HG03045 (cell line): ENCODE results near the gene FKBP11.
"Not testable (repeated sequence)": the region's sequence is repeated elsewhere in the genome, so short reads cannot be mapped to it uniquely, and the experiment has no call there.

Experiments used
- ATAC-seq: cut with Tn5 transposase; IDR thresholded peaks from one replicate; pipeline ENCODE4 v1.9.1; 2021; ENCODE audit warnings: mild to moderate bottlenecking, moderate library complexity; ENCODE audit not compliant: unreplicated experiment

Gene FKBP11

DNA sequence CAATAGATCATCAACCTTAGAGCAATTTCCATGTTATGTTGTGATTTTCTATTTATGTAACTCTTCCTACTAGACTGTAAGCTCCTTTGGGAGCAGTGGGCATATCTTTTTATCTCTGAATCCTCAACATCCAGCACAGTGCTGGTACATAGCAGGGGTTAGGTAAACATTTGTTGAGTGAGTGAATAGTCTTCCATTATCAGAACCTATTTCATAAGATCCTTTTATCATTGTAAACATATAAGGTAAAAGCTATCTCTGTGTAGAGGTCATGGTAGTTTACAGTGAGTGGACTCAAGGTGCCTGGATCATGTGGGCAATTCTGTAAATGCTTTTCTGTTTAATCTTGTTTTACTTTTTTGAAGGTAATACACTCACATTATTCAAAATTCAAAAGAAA lies 15.1 kb downstream of the FKBP11 start:
- ATAC-seq = no peak

DNA sequence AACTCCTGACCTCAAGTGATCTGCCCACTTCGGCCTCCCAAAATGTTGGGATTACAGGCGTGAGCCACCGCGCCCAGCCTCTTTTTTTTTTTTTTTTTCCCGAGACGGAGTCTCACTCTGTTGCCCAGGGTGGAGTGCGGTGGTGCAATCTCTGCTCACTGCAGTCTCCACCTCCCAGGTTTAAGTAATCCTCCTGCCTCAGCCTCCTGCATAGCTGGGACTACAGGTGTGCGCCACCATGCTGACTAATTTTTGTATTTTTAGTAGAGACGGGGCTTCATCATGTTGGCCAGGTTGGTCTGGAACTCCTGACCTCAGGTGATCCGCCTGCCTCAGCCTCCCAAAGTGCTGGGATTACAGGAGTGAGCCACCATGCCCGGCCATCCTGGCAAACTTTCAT lies 15.6 kb downstream of the FKBP11 start:
- ATAC-seq = not testable (repeated sequence)

DNA sequence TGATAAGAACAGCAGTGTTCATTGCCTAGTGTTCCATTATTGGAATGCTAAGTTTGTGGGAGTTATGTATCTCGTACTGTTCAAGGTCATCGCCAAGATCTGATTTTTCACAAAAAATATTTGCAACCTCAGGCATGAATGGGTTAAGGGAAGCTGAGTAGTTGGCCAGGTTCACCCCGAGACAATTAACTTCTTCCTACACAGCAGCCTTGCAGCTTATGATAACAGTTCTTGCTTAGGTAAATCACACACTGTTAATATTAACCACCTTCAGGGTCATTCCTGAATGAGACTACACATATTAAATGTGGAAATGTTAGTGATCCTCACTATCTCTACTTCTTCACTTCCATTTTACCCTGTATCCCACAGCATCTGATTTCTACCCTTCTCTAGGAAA lies 18.0 kb downstream of the FKBP11 start:
- ATAC-seq = no peak

DNA sequence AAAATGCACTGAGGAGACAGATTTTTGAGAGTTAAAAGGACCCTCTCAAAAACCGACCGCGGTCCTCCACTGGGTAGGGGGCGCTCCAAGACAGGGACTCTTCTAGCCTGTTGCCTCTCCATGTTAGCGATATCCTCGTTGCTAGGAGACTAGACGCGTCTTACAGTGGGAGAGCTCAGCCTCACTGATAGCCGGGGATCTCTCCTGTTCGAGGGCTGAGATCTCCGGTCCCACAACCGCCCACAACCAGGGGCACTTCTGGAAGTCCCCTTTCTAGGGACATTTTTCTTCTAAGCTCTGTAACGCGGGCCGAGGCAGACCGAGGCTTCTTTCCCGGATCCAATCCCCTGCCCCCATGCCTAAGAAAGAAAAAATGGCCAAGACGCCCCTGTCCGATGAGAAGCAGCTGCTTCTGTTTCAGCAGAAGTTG lies 21.3 kb downstream of the FKBP11 start:
- ATAC-seq = peak; percentile 76

DNA sequence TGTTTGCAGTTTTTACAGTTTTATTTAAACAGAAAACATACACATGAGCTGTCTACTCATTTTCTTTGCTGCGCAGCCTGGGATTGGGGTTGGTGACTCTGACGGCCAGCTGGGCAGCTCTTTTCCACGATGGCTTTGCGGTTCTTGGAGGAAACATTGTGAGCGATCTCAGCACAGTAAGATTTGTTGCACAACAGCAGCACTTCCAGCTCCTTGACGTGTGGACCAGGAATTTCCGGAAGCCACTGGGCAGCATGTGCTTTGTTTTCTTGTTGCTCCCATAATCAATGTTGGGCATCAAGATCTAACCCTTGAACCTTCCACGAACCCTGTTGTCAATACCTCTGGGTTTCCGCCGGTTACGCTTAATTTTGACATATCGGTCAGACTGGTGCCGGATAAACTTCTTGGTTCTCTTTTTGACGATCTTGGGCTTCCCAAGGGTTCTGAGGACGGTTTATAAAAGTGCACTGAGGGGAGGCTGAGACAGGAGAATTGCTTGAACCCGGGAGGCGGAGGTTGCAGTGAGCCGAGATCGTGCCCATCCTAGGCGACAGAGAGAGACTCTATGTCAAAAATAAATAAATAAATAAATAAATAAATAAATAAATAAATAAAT lies 21.8 kb downstream of the FKBP11 start:
- ATAC-seq = no peak

DNA sequence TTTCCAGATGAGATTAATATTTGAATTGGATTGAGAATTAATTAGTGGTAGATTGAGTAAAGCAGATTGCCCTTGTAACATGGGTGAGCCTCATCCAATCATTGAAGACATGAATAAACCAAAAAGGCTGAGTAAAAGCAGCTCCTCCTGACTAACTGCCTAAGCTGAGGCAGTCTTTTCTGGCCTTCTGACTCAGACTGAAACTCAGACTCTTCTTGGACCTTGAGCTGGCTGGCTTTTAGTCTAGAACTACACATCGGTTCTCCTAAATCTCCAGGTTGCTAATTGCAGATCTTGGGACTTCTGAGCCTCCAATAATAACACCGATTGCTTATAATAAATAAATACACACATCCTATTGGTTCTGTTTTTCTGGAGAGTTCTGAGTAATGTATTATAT lies 24.0 kb downstream of the FKBP11 start:
- no peak for ATAC-seq

DNA sequence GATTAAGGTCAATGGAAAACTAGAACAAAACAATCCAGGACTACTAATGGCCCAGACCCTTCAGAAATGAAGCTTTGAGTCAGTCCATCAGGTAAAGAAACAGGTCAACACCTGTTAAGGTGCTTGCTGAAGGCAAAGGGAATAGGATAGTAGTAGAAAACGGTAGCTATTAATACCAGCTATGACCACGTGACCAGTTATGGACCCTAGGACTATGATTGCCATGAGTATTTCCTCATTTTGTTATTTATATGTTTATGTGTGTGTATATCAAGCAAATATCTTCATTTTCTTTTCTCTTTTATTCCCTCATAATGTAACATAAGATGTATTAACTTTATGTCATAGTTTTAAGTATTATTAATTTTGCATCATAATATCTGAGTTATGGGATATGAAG lies 25.6 kb downstream of the FKBP11 start:
- no peak for ATAC-seq

DNA sequence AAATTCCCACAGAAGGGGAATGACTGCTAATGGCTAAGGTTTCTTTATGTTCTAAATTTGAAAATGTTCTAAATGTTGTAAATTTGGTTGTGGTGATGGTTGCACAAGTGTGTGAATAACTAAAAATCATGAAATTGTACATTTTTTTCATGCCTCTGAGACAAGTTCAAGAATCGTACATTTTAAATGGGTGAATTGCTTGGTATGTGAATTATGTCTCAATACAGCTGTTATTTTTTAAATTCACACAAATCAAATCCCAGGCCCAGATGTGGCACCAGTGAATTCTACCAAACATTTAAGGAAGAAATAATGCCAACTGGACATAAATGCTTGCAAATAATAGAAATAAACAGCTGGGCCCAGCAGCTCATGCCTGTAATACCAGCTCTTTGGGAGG lies 31.0 kb downstream of the FKBP11 start:
- no peak for ATAC-seq

DNA sequence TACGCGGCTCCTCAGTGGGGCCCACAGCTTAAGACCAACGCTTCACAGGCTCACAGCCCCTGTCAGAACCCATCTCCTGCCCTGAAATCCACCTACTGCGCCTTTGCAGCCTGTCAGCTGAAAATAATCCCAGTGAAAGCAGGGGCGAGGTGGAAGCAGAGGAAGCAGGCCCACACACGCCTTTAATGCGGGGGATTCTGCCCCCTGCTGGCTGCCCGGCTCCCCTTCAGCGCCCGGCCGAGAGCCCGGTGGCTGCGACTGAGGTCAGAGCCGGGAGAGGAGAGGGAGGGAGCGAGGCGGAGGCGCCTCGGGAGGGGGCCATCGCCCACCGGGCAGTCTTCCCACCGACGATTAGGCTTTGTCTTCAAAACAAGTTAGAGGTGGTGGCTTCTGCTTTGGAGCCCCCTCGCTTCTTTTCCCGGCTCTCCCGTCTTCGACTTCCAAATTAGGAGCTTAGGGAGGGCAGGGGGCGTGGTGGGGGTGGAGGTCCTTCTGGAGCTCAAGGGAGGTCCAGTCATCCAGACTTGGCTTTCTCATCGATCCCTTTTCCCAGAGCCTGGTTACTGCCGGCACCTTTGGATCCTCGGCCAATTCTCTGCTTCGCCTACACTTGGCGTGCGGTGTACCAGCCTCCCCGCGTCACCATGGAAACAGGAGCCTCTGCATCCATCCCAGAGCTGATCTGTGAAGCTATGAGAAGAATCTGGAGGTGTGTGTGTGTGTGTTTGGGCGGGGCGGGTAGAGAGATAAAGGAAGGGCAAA lies 34.5 kb downstream of the FKBP11 start:
- peak; percentile 72 for ATAC-seq

DNA sequence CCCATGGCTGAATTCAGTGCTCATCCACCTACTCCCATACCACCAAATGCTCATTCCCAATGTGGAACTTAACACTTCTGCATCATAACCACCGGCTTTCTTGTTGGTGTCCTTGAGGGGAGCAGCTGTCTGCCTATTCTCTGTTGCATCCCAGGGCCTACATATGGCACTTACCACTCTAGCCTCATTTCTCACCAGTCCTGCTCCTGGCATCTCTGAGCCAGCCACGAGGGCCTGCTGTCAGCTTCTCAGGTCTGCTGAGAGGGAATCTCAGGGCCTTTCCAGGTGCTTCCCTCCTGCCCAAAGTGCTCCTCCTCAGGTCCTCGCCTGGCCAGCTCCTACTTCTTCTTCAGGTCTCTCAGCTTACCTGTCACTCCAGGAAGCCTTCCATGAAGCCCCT lies 35.6 kb downstream of the FKBP11 start:
- no peak for ATAC-seq

DNA sequence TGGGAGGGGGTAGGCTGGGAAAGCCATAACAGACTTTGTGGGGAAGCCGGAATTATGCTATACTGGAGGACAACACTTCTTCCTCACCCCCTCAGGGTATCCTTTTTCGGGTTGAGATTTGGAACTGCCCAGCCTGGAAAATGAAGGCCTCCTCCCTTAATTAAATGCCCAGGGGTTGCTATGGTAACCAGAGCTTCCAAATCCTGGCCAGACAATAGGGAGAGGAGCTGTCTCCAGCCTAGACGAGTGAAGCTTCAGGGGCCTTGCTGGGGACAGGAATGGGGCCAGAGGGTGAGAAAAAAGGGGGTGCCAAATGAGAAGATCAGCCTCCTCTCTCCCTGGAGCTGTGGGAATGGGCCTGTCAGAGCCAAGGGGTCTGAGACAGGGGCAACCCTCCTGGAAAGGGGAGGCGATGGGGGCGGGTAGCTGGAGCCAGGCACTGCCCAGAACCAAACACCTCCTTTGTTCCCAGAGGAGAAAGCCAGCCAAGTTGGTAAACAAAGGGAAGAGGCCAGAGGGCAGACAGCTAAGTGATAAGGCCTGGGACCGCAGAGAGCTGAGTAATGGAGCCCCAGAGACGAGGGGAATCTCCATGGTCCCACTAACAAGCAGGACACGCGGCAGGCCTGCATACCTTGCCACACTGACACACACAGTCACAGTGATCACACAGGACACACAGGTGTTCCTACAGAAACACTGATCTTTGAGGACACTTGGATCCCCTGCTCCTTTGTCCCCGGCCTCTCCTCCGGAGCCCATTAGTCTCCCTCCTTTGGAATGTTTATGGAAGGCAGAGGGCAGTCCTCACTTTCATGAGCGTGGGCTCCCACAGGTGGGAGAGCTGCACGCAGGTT lies 41.8 kb downstream of the FKBP11 start:
- no peak for ATAC-seq

DNA sequence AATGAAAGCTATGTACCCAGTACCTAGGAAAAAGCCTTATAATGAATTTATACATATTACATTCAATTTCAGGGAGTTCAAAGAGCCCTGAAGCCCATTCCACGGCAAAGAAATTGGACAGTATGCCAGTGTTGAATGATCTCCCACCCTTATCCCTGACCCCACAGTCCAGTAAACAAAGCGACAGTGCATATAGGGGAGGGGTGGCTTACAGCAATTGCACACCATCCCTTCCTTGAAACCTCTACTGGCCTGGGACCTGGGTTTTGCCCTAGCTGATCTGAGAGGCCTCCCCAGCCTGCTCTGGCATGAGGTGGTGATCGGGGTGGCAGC lies 42.4 kb downstream of the FKBP11 start:
- ATAC-seq = no peak

DNA sequence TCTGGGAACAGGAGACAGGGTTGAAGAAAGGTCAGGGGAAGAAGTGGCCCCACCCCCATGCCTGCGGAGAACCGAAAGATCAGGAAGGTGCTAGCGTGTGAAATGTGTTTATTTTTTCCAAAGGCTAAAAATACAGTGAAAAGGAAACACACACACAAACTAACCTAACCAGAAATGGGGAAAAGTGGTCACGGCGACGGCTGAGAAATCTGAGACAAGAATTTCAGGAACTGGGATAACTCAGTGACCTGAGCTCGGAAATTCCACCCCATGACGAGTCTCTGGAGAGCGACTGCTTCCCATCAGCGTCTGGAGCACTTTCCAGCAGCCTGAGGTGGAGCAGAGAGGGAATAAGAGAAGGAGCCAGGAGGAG lies 43.0 kb downstream of the FKBP11 start:
- ATAC-seq = no peak

DNA sequence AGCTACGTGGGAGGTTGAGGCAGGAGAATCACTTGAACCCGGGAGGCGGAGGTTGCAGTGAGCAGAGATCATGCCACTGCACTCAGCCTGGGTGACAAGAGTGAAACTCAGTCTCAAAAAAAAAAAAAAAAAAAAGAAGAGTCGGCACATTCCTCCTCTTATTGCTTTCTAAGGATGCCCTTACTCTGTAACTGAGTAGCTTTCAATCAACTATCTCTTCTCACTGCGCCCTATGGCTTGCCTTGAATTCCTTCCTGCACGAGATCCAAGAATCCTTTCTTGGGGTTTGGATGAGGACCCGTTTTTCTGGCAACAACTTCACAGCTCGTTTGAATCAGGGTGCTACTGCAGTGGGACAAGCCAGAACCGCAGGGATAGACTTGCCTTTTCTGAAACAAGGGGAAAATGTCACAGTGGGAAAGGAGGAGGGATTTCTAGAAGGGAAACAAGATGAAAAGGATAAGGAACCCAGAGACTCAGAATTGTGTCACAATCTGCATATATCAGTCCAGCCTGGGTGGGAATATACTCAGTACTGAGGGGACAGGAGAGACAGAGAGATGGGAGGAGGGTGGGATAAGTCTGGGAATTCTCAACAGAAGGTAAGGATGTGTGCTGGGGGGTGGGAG lies 43.5 kb downstream of the FKBP11 start:
- no peak for ATAC-seq

DNA sequence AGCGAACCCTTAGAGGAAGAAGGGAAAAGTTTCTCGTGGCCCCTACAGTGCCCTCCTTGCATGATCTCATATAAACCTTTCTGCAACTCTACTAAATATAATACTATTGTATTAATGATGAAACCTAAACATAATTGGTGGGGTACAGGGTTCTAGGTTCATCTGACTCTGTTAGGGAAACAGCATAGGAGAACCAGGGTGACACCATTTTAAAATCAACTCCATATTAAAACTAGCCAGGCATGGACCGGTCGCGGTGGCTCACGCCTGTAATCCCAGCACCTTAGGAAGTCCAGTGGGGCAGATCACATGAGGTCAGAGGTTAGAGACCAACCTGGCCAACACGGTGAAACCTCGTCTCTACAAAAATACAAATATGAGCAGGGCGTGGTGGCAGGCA lies 44.6 kb downstream of the FKBP11 start:
- ATAC-seq = no peak

DNA sequence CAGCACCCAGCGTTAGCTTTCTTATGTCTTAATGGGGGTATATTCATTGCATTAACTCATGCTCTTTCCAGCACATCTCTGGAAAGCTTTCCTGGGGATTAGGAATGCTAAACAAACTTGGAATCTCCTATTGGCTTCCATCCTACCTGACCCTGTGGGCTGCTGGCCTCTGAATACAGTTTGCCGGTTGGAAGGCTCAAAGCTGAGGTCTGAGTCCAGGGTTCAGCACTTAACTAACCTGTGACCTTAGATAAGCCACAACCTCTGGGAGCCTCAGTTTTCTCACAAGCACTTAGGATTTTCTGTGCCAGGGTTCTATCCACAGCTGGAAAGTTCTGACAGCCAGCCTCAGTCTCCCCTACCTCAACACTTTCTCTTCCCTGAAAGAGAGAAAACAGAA lies 46.7 kb downstream of the FKBP11 start:
- ATAC-seq = no peak

DNA sequence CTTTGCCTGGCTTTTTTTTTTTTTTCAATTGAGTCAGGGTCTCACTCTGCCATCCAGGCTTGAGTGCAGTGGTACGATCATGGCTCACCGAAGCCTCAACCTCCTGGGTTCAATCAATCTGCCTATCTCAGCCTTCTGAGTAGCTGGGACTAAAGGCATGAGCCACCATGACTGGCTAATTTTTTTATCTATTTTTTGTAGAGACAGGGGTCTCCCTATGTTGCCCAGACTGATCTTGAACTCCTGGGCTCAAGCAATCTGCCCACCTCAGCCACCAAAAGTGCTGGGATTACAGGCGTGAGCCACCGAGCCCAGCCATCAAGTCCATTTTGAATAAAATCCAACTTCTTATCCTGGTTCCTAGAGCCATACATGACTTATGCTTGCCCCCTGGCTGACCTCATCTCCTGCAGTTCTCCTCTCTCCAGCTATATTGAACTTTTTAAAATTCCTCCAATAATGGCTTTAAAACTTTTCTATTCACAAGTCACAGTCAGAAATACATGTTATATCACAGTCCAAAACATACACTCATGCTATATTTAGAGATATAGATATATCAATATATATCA lies 49.3 kb downstream of the FKBP11 start:
- ATAC-seq = no peak

DNA sequence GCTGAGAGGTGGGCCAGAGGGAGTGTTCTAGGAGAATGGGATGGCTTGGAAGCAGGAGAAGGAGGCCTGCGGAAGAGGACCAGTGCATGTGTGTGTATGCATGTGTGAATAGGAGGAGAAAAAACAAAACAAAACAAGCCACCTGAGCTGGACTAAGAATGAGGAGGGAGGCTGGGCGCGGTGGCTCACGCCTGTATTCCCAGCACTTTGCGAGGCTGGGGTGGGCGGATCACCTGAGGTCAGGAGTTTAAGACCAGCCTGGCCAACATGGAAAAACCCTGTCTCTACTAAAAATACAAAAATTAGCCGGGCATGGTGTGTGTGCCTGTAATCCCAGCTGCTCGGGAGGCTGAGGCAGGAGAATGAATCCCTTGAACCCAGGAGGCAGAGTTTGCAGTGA lies 51.8 kb downstream of the FKBP11 start:
- ATAC-seq = not testable (repeated sequence)

DNA sequence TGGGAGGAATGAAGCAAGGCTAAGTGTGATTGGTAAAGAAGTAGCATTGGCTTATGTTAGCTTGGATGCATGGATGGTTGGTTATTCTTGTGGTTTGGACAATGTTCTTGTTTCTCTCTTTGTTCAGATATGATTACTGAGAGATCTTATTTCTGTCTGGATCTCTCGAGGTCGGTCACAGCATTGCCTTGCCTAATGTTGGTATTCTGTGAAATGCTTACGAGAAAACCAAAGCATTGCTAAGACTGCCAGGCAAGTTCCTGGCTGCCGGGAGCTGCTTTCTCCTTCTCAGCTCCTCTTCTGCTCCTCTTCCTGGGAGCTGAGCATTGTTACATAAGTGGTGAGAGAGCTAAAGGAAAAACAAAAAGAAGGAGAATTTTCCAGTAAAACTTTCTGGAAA lies 52.2 kb downstream of the FKBP11 start:
- ATAC-seq = no peak
